Upper lobe of left lung (tissue), 6 donors: Measurements from ENCODE around the gene MRC2. TPM values are rescaled to one million over a fixed set of nuclear protein-coding genes. Genes with fewer than 3 reads are reported as not detected.

Experiments used
- ATAC-seq, 2 donors: fragments of 200-7000 bp; cut with Tn5 transposase; one replicate each; pipeline ENCODE4 v1.9.1; 2022; ENCODE audit warnings: mild to moderate bottlenecking in 2 of 2, moderate library complexity in 2 of 2; ENCODE audit not compliant: low FRiP score in 2 of 2
- DNase-seq, 2 donors: peaks; one replicate each; pipeline ENCODE4 v3.0.0-alpha.2; 2019 to 2020
- H3K27ac ChIP-seq, 4 donors: fragments of 200-600 bp; sonication (generic); one replicate each; pipeline ENCODE4 v1.5.1; 2016 to 2019
- H3K27me3 ChIP-seq, 4 donors: fragments of 200-600 bp; sonication (generic); one replicate each; pipeline ENCODE4 v1.5.1; 2017 to 2019
- H3K36me3 ChIP-seq, 4 donors: fragments of 200-600 bp; sonication (generic); one replicate each; pipeline ENCODE4 v1.5.1; 2016 to 2019
- H3K4me1 ChIP-seq, 4 donors: fragments of 200-600 bp; sonication (generic); one replicate each; pipeline ENCODE4 v1.5.1; 2018 to 2019
- H3K4me3 ChIP-seq, 4 donors: fragments of 200-600 bp; sonication (generic); one replicate each; pipeline ENCODE4 v1.5.1; 2017 to 2019; ENCODE audit warnings: mild to moderate bottlenecking in 2 of 4, moderate library complexity in 1 of 4
- H3K9me3 ChIP-seq, 4 donors: fragments of 200-600 bp; sonication (generic); one replicate each; pipeline ENCODE4 v1.5.1; 2018 to 2019
- CTCF ChIP-seq, 6 experiments: fragments of 450-650 bp in 4 of 6; fragments of 200-600 bp in 2 of 6; sonication (generic) in 2 of 6; IDR thresholded peaks; one replicate each; pipeline ENCODE4 v1.5.1; 2016 to 2019; ENCODE audit warnings: antibody characterized with exemption in 6 of 6
- EP300 ChIP-seq, 4 donors: sonication (generic); formaldehyde crosslinking; IDR thresholded peaks; one replicate each; pipeline ENCODE4 v1.5.1; 2017; ENCODE audit warnings: antibody characterized with exemption in 4 of 4, control low read depth in 2 of 4
- POLR2A ChIP-seq, 4 donors: fragments of 450-650 bp; IDR thresholded peaks; one replicate each; pipeline ENCODE4 v1.5.1; 2016 to 2017; ENCODE audit warnings: antibody characterized with exemption in 4 of 4, mild to moderate bottlenecking in 2 of 4
- POLR2AphosphoS5 ChIP-seq, 2 donors: sonication (generic); formaldehyde crosslinking; IDR thresholded peaks; one replicate each; pipeline ENCODE4 v1.5.1; 2017; ENCODE audit warnings: antibody characterized with exemption in 2 of 2
- WGBS, 2 donors: methylation state at CpG; one replicate each; pipeline ENCODE4 v1.1.5; 2017 to 2018; 5-methylcytosine and 5-hydroxymethylcytosine counted together
- total RNA-seq, 6 donors: library from RNA; depleted of rRNA in 4 of 6; stranded (reverse); fragments of >200 nt in 4 of 6; gene quantifications; one replicate each; pipeline versions ENCODE4 v1.1.0 to v1.2.1, GENCODE V29; 2016 to 2021
- donor health status: DM: no; HTN: no; CAD: no; lungs with moderate emphysema.
- donor health status: DM: no; HTN: yes; CAD: no; lungs with severe emphysema.

Gene MRC2
- total RNA-seq, 6 donors from 2014 or later, result 32.1 to 185 (median 116) TPM

- ATAC-seq (no peak), DNase-seq (peak in 1 of 2 donors; percentile 44)
- Histone ChIP-seq H3K4me3 (no peak overlapping the region), H3K9me3 (no peaks in the 10 kb centered on the region), H3K27ac (no peak overlapping the region), H3K4me1 (no peaks in the 10 kb centered on the region), H3K27me3 (no peaks in the 10 kb centered on the region), H3K36me3 (peaks cover 0 to 23% (median 11%) of the 10 kb centered on the region in 4 donors)
- WGBS, 2 donors, result 93 to 96% methylated on average over 8 to 17 of the region's 17 CpGs
- no peak for TF ChIP-seq POLR2A (IDR thresholded peaks at IDR 0.05)
- TF ChIP-seq EP300 (IDR thresholded peaks at IDR 0.05), result no peak
- TF ChIP-seq CTCF (IDR thresholded peaks at IDR 0.05), result no peak
- no peak for TF ChIP-seq POLR2AphosphoS5 (IDR thresholded peaks at IDR 0.05)
Measured at GRCh38 chr17:62681061-62681938, 53.8 kb downstream of the MRC2 start.

- Histone ChIP-seq H3K27me3 (no peaks in the 10 kb centered on the region), H3K4me3 (no peak overlapping the region), H3K9me3 (no peaks in the 10 kb centered on the region), H3K27ac (no peak overlapping the region), H3K4me1 (no peaks in the 10 kb centered on the region), H3K36me3 (peaks cover 0 to 23% (median 10%) of the 10 kb centered on the region in 4 donors)
- DNase-seq (no peak), ATAC-seq (no peak)
- TF ChIP-seq EP300 (IDR thresholded peaks at IDR 0.05) (no peak), CTCF (IDR thresholded peaks at IDR 0.05) (no peak), POLR2A (IDR thresholded peaks at IDR 0.05) (no peak), POLR2AphosphoS5 (IDR thresholded peaks at IDR 0.05) (no peak)
- 99 to 100% methylated on average over 3 to 8 of the region's 8 CpGs for WGBS, 2 donors
Measured at GRCh38 chr17:62681939-62682381, 54.5 kb downstream of the MRC2 start.

GRCh38 chr17:62684179-62684578, 56.7 kb downstream of the MRC2 start:
- 91 to 96% methylated on average over 4 of the region's 4 CpGs for WGBS, 2 donors
- DNase-seq (no peak), ATAC-seq (no peak)
- H3K4me1 ChIP-seq, result no peaks in the 10 kb centered on the region
- H3K9me3 ChIP-seq, result no peaks in the 10 kb centered on the region
- no peak overlapping the region for H3K27ac ChIP-seq
- TF ChIP-seq EP300 (IDR thresholded peaks at IDR 0.05) (no peak), CTCF (IDR thresholded peaks at IDR 0.05) (no peak), POLR2AphosphoS5 (IDR thresholded peaks at IDR 0.05) (no peak), POLR2A (IDR thresholded peaks at IDR 0.05) (no peak)
- H3K27me3 ChIP-seq, result no peaks in the 10 kb centered on the region
- no peak overlapping the region for H3K4me3 ChIP-seq
- peaks cover 0 to 31% (median 14%) of the 10 kb centered on the region in 4 donors for H3K36me3 ChIP-seq

- Histone ChIP-seq H3K9me3 (no peaks in the 10 kb centered on the region), H3K4me3 (no peak overlapping the region), H3K27me3 (no peaks in the 10 kb centered on the region), H3K4me1 (no peaks in the 10 kb centered on the region), H3K36me3 (peaks cover 0 to 26% (median 9%) of the 10 kb centered on the region in 4 donors), H3K27ac (no peak overlapping the region)
- ATAC-seq, result no peak
- TF ChIP-seq CTCF (IDR thresholded peaks at IDR 0.05) (no peak), POLR2AphosphoS5 (IDR thresholded peaks at IDR 0.05) (no peak), POLR2A (IDR thresholded peaks at IDR 0.05) (no peak), EP300 (IDR thresholded peaks at IDR 0.05) (no peak)
- 95 to 100% methylated on average over 1 to 4 of the region's 4 CpGs for WGBS, 2 donors
- DNase-seq, result no peak
Measured at GRCh38 chr17:62687997-62688396, 60.5 kb downstream of the MRC2 start.
